ENCODE results near the gene CDT1.
"Not testable (repeated sequence)": the region's sequence is repeated elsewhere in the genome, so short reads cannot be mapped to it uniquely, and the experiment has no call there.

- TF ChIP-seq CTCF, POLR2A (IDR thresholded peaks at IDR 0.05): not testable (repeated sequence)
These were observed 31.8 kb upstream of the CDT1 start for GRCh38 chr16:88771781-88772180.

Data from thyroid gland (tissue), 4 donors.